SK-N-SH treated with all-trans-retinoic acid at 6 μM for 48 hours (cell line): ENCODE results near the gene SMOC1.

Experiments used
- ATAC-seq: fragments of 200-7000 bp; cut with Tn5 transposase; 3 replicates; pipeline ENCODE4 v1.9.1; 2020; ENCODE audit warnings: mild to moderate bottlenecking, moderate library complexity
- ARNTL ChIP-seq: fragments of 450-650 bp; formaldehyde crosslinking; IDR thresholded peaks from 2 replicates; pipeline ENCODE4 v1.5.0; 2020; ENCODE audit warnings: low read depth, mild to moderate bottlenecking, moderate library complexity, borderline replicate concordance
- CREB5 ChIP-seq: fragments of 250-450 bp; sonication (Bioruptor Pico); IDR thresholded peaks from 2 replicates; pipeline ENCODE4 v1.5.1; 2020; ENCODE audit warnings: low read depth, mild to moderate bottlenecking, moderate library complexity
- CSDC2 ChIP-seq: fragments of 250-450 bp; sonication (Bioruptor Pico); IDR thresholded peaks from 2 replicates; pipeline ENCODE4 v1.5.0; 2020; ENCODE audit warnings: mild to moderate bottlenecking, moderate library complexity
- CSRNP3 ChIP-seq: fragments of 250-450 bp; sonication (Bioruptor Pico); IDR thresholded peaks from 2 replicates; pipeline ENCODE4 v1.5.1; 2021; ENCODE audit warnings: mild to moderate bottlenecking, moderate library complexity
- ESRRG ChIP-seq: fragments of 250-450 bp; sonication (Bioruptor Pico); IDR thresholded peaks from 2 replicates; pipeline ENCODE4 v1.6.1; 2021; ENCODE audit warnings: mild to moderate bottlenecking
- GLIS3 ChIP-seq: fragments of 250-450 bp; sonication (Bioruptor Pico); IDR thresholded peaks from 2 replicates; pipeline ENCODE4 v1.5.0; 2020; ENCODE audit warnings: mild to moderate bottlenecking, moderate library complexity
- ISL1 ChIP-seq: fragments of 250-450 bp; sonication (Bioruptor Pico); IDR thresholded peaks from 2 replicates; pipeline ENCODE4 v2.1.2; 2022; ENCODE audit warnings: mild to moderate bottlenecking, moderate library complexity
- OSR1 ChIP-seq: fragments of 250-450 bp; sonication (Bioruptor Pico); IDR thresholded peaks from 2 replicates; pipeline ENCODE4 v1.8.0; 2022; ENCODE audit warnings: moderate library complexity, mild to moderate bottlenecking, inconsistent platforms
- PATZ1 ChIP-seq: fragments of 250-450 bp; sonication (Bioruptor Pico); IDR thresholded peaks from 2 replicates; pipeline ENCODE4 v1.8.0; 2020; ENCODE audit warnings: mild to moderate bottlenecking, moderate library complexity, borderline replicate concordance
- POU6F1 ChIP-seq: fragments of 250-450 bp; sonication (Bioruptor Pico); IDR thresholded peaks from 2 replicates; pipeline ENCODE4 v1.8.0; 2021; ENCODE audit warnings: low read depth, mild to moderate bottlenecking, moderate library complexity, borderline replicate concordance
- PPARA ChIP-seq: fragments of 250-450 bp; sonication (Bioruptor Pico); IDR thresholded peaks from 2 replicates; pipeline ENCODE4 v1.5.0; 2020; ENCODE audit warnings: mild to moderate bottlenecking, borderline replicate concordance
- RARB ChIP-seq: fragments of 250-450 bp; sonication (Bioruptor Pico); IDR thresholded peaks from 2 replicates; pipeline ENCODE4 v1.8.0; 2021; ENCODE audit warnings: mild to moderate bottlenecking, moderate library complexity
- TCF4 ChIP-seq: fragments of 250-450 bp; sonication (Bioruptor Pico); IDR thresholded peaks from 2 replicates; pipeline ENCODE4 v1.8.0; 2021; ENCODE audit warnings: mild to moderate bottlenecking, moderate library complexity, borderline replicate concordance
- TOX ChIP-seq: fragments of 250-450 bp; sonication (Bioruptor Pico); IDR thresholded peaks from 2 replicates; pipeline ENCODE4 v1.8.0; 2021; ENCODE audit warnings: mild to moderate bottlenecking, moderate library complexity, borderline replicate concordance
- TSHZ2 ChIP-seq: fragments of 250-450 bp; sonication (Bioruptor Pico); IDR thresholded peaks from 2 replicates; pipeline ENCODE4 v1.5.0; 2020; ENCODE audit warnings: mild to moderate bottlenecking, moderate library complexity
- ZFP3 ChIP-seq: fragments of 250-450 bp; sonication (Bioruptor Pico); IDR thresholded peaks from 2 replicates; pipeline ENCODE4 v1.5.0; 2020; ENCODE audit warnings: mild to moderate bottlenecking, moderate library complexity
- ZNF565 ChIP-seq: fragments of 450-650 bp; formaldehyde crosslinking; conservative IDR thresholded peaks from 2 replicates; pipeline ENCODE4 v1.5.0; 2020; ENCODE audit warnings: low read depth, mild to moderate bottlenecking, moderate library complexity
- ZNF70 ChIP-seq: fragments of 450-650 bp; formaldehyde crosslinking; IDR thresholded peaks from 2 replicates; pipeline ENCODE4 v1.5.0; 2020; ENCODE audit warnings: mild to moderate bottlenecking, moderate library complexity
- ZNF8 ChIP-seq: fragments of 450-650 bp; formaldehyde crosslinking; IDR thresholded peaks from 2 replicates; pipeline ENCODE4 v1.5.0; 2020; ENCODE audit warnings: mild to moderate bottlenecking, moderate library complexity

SMOC1 gene

GRCh38 chr14:69968132-69968531 lies 88.9 kb downstream of the SMOC1 start:
- TF ChIP-seq ARNTL (no peak), POU6F1 (no peak), TOX (CRISPR knock-in tag) (no peak), CREB5 (CRISPR knock-in tag) (no peak), PPARA (CRISPR knock-in tag) (no peak), GLIS3 (CRISPR knock-in tag) (no peak), ISL1 (CRISPR knock-in tag) (no peak), TSHZ2 (CRISPR knock-in tag) (no peak)
- ATAC-seq: no peak

- TF ChIP-seq ZNF8 (CRISPR knock-in tag): no peak
- ATAC-seq: no peak
Observed at GRCh38 chr14:69968681-69969080, 89.5 kb downstream of the SMOC1 start.

- ATAC-seq: no peak
- TF ChIP-seq ZNF565 (CRISPR knock-in tag) (no peak), TSHZ2 (CRISPR knock-in tag) (no peak), GLIS3 (CRISPR knock-in tag) (no peak), ESRRG (CRISPR knock-in tag) (no peak), PATZ1 (CRISPR knock-in tag) (no peak), CREB5 (CRISPR knock-in tag) (no peak), RARB (CRISPR knock-in tag) (no peak), OSR1 (CRISPR knock-in tag) (no peak), PPARA (CRISPR knock-in tag) (no peak), ARNTL (no peak), ZNF8 (CRISPR knock-in tag) (no peak), CSRNP3 (CRISPR knock-in tag) (no peak), ZNF70 (CRISPR knock-in tag) (no peak), TCF4 (CRISPR knock-in tag) (no peak), ZFP3 (CRISPR knock-in tag) (no peak), CSDC2 (CRISPR knock-in tag) (no peak)
Observed at GRCh38 chr14:69972755-69973154, 93.5 kb downstream of the SMOC1 start.
